ENCODE data around the gene UNKL.

Gene UNKL

GRCh38 chr16:1430759-1431496, 16.4 kb upstream of the UNKL start, which contains the start of gene PERCC1:
TSS of gene PERCC1 (plus strand) at chr16:1431078. CDS start at chr16:1432594, 1,516 bp downstream.
- no peak for DNase-seq

GRCh38 chr16:1430214-1430758, 15.8 kb upstream of the UNKL start:
- DNase-seq: no peak

- no peak for DNase-seq
Observed at GRCh38 chr16:1429631-1430030, 15.1 kb upstream of the UNKL start.

GRCh38 chr16:1429012-1429411, 14.5 kb upstream of the UNKL start:
- no peak for DNase-seq

- peak; percentile 74 for DNase-seq
Observed at GRCh38 chr16:1428511-1428910, 14.0 kb upstream of the UNKL start.

- no peak for DNase-seq
Observed at GRCh38 chr16:1427473-1428461, 13.3 kb upstream of the UNKL start.

GRCh38 chr16:1426734-1427471, 12.4 kb upstream of the UNKL start:
- peak; percentile 60 for DNase-seq

- no peak for DNase-seq
Observed at GRCh38 chr16:1425616-1426370, 11.3 kb upstream of the UNKL start.

- no peak for DNase-seq
Observed at GRCh38 chr16:1424028-1424427, 9.5 kb upstream of the UNKL start.

GRCh38 chr16:1422076-1422475, 7.6 kb upstream of the UNKL start:
- no peak for DNase-seq

- DNase-seq: no peak
Observed at GRCh38 chr16:1420111-1420539, 5.6 kb upstream of the UNKL start.

GRCh38 chr16:1416521-1416941, 2.0 kb upstream of the UNKL start:
- no peak for DNase-seq

- DNase-seq: peak; percentile 79
Observed at GRCh38 chr16:1413684-1414531, 596 bp downstream of the UNKL start.

- DNase-seq: no peak
Observed at GRCh38 chr16:1412847-1413246, 1.7 kb downstream of the UNKL start.

- peak; percentile 97 for DNase-seq
Observed at GRCh38 chr16:1408171-1408837, 6.2 kb downstream of the UNKL start.

- DNase-seq: no peak
Observed at GRCh38 chr16:1407753-1408152, 6.8 kb downstream of the UNKL start.

GRCh38 chr16:1403733-1404132, 10.8 kb downstream of the UNKL start:
- no peak for DNase-seq

GRCh38 chr16:1403036-1403435, 11.5 kb downstream of the UNKL start:
- no peak for DNase-seq

- DNase-seq: no peak
Observed at GRCh38 chr16:1401758-1402154, 12.7 kb downstream of the UNKL start.

- no peak for DNase-seq
Observed at GRCh38 chr16:1401061-1401757, 13.3 kb downstream of the UNKL start.

Data from hematopoietic multipotent progenitor cell treated with erythropoietin and hydrocortisone succinate and interleukin-3 and kit ligand, for 6 days (in vitro differentiated cells).